Esophagus muscularis mucosa (tissue), 4 donors: Measurements from ENCODE around the gene SNAPC4. TPM values are rescaled to one million over a fixed set of nuclear protein-coding genes. Genes with fewer than 3 reads are reported as not detected.

Experiments
- DNase-seq: peaks from one replicate; pipeline ENCODE4 v3.0.0-alpha.2; 2017; ENCODE audit errors: extremely low spot score
- H3K27ac ChIP-seq, 4 donors: fragments of 200-600 bp; sonication (generic); replicated peaks in 1 of 4; 1 replicate in 3 of 4; 2 replicates in 1 of 4; pipeline ENCODE4 v1.5.1; 2016 to 2019; ENCODE audit warnings: mild to moderate bottlenecking in 1 of 4
- H3K27me3 ChIP-seq, 4 donors: fragments of 200-600 bp; sonication (generic); one replicate each; pipeline versions ENCODE4 v1.5.1 to v1.6.0; 2016 to 2019
- H3K36me3 ChIP-seq, 4 donors: fragments of 200-600 bp; sonication (generic); one replicate each; pipeline ENCODE4 v1.5.1; 2016 to 2019
- H3K4me1 ChIP-seq, 4 donors: fragments of 200-600 bp; sonication (generic); one replicate each; pipeline ENCODE4 v1.5.1; 2016 to 2019
- H3K4me3 ChIP-seq, 4 donors: fragments of 200-600 bp; sonication (generic); 1 replicate in 2 of 4; 2 replicates in 2 of 4; pipeline ENCODE4 v1.5.1; 2016 to 2019; ENCODE audit warnings: mild to moderate bottlenecking in 4 of 4, moderate library complexity in 1 of 4
- H3K9me3 ChIP-seq, 4 donors: fragments of 200-600 bp; sonication (generic); 1 replicate in 3 of 4; 2 replicates in 1 of 4; pipeline ENCODE4 v1.5.1; 2016 to 2019
- EP300 ChIP-seq: sonication (generic); formaldehyde crosslinking; IDR thresholded peaks from one replicate; pipeline ENCODE4 v1.6.1; 2017; ENCODE audit warnings: antibody characterized with exemption
- POLR2A ChIP-seq: fragments of 450-650 bp; IDR thresholded peaks from one replicate; pipeline ENCODE4 v1.6.1; 2017; ENCODE audit warnings: antibody characterized with exemption, moderate library complexity, mild to moderate bottlenecking, low read depth
- POLR2AphosphoS5 ChIP-seq, 2 donors: sonication (generic); formaldehyde crosslinking; IDR thresholded peaks; one replicate each; pipeline ENCODE4 v1.6.1; 2017; ENCODE audit warnings: antibody characterized with exemption in 2 of 2
- WGBS: methylation state at CpG from one replicate; pipeline ENCODE4 v1.1.5; 2018; 5-methylcytosine and 5-hydroxymethylcytosine counted together
- intact Hi-C: fragments of 100-400 bp; cut with DNase I; formaldehyde crosslinking; loops from one replicate; pipeline ENCODE4 v1.15.1; 2023
- total RNA-seq, 4 donors: library from RNA; depleted of rRNA; stranded (reverse); fragments of >200 nt; gene quantifications; one replicate each; pipeline versions ENCODE4 v1.1.0 to v1.2.1, GENCODE V29; 2016
- TF ChIP-seq, protein P1 (sequence below), 3 experiments: fragments of 200-600 bp in 2 of 3; fragments of 450-650 bp in 1 of 3; sonication (generic) in 2 of 3; IDR thresholded peaks; one replicate each; pipeline ENCODE4 v1.5.1; 2017 to 2019; ENCODE audit warnings: antibody characterized with exemption in 3 of 3, mild to moderate bottlenecking in 2 of 3, moderate library complexity in 1 of 3

Gene SNAPC4
- total RNA-seq, 4 donors from 2014 or later = 3.3 to 8.4 (median 4.9) TPM

DNA sequence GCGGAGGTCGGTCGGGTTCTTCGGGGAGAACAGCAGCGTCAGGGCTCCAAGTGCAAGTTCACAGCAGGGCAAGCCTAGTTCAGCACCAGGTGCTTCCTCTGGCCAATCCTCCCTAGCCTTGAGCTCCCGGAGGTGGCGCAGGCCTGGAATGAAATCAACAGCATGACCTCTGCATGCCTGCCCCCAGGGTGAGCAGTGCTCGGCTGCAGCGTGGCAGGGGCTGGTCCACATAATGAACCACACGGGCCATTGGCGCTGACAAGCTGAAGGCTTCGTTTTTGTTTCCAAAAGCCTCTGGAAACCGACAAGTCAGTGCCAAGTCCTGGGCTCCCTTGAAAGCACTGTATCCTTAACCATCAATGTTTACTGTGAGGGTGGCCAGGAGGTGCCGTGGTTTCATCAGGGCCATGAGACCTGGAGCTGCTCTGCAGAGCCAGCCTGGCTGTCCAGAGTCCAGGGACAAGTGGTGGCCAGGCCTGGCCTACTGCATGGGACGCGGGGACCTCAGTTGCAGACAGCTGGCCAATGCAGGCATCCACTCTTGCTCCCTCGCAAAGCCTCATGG lies 41.8 kb upstream of the SNAPC4 start:
- intact Hi-C loops = no loop called here
- Histone ChIP-seq H3K27me3 (no peaks in the 10 kb centered on the region), H3K36me3 (peaks cover 46 to 68% (median 64%) of the 10 kb centered on the region in 4 donors), H3K4me3 (no peak overlapping the region), H3K9me3 (no peaks in the 10 kb centered on the region), H3K4me1 (peaks cover 27 to 36% (median 32%) of the 10 kb centered on the region in 4 donors), H3K27ac (no peak overlapping the region)
- 85% methylated on average over 15 of the region's 17 CpGs for WGBS
- no peak for TF ChIP-seq POLR2AphosphoS5 (IDR thresholded peaks at IDR 0.05)
- TF ChIP-seq POLR2A = no peak
- TF ChIP-seq, protein P1, sequence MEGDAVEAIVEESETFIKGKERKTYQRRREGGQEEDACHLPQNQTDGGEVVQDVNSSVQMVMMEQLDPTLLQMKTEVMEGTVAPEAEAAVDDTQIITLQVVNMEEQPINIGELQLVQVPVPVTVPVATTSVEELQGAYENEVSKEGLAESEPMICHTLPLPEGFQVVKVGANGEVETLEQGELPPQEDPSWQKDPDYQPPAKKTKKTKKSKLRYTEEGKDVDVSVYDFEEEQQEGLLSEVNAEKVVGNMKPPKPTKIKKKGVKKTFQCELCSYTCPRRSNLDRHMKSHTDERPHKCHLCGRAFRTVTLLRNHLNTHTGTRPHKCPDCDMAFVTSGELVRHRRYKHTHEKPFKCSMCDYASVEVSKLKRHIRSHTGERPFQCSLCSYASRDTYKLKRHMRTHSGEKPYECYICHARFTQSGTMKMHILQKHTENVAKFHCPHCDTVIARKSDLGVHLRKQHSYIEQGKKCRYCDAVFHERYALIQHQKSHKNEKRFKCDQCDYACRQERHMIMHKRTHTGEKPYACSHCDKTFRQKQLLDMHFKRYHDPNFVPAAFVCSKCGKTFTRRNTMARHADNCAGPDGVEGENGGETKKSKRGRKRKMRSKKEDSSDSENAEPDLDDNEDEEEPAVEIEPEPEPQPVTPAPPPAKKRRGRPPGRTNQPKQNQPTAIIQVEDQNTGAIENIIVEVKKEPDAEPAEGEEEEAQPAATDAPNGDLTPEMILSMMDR (IDR thresholded peaks at IDR 0.05) = no peak
- TF ChIP-seq EP300 = no peak
- no peak for DNase-seq

DNA sequence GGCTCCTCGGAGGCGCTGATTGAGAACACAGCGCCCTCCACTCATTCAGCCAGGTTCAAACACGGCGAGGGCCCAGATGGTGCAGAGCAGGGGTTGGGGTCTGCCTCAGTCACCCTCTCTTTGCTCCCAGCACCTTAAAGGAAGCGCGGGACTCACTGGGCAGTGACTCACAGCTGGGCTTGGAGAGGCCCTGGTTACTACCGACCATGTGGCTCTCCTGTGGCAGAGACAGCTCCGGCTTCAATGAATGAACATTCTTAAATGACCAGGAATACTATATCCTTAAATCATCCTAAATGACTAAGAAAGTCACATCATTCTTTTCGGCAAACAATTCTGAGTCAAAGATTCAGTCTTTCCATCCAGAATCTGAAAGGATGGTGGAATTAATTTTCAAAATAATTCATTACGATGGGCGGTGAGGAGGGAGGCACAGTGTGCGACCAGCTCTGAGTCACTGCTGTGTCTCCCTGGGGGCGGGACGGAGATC lies 41.3 kb upstream of the SNAPC4 start:
- Histone ChIP-seq H3K27me3 (no peaks in the 10 kb centered on the region), H3K27ac (peak overlapping the region in 1 of 4 donors; percentile 86), H3K4me3 (no peak overlapping the region), H3K4me1 (peaks cover 33 to 41% (median 38%) of the 10 kb centered on the region in 4 donors), H3K36me3 (peaks cover 40 to 68% (median 63%) of the 10 kb centered on the region in 4 donors), H3K9me3 (no peaks in the 10 kb centered on the region)
- intact Hi-C loops = no loop called here
- no peak for DNase-seq
- TF ChIP-seq POLR2AphosphoS5 (IDR thresholded peaks at IDR 0.05) = no peak
- TF ChIP-seq, protein P1 (IDR thresholded peaks at IDR 0.05) = no peak
- WGBS = 91% methylated on average over 11 of the region's 15 CpGs

DNA sequence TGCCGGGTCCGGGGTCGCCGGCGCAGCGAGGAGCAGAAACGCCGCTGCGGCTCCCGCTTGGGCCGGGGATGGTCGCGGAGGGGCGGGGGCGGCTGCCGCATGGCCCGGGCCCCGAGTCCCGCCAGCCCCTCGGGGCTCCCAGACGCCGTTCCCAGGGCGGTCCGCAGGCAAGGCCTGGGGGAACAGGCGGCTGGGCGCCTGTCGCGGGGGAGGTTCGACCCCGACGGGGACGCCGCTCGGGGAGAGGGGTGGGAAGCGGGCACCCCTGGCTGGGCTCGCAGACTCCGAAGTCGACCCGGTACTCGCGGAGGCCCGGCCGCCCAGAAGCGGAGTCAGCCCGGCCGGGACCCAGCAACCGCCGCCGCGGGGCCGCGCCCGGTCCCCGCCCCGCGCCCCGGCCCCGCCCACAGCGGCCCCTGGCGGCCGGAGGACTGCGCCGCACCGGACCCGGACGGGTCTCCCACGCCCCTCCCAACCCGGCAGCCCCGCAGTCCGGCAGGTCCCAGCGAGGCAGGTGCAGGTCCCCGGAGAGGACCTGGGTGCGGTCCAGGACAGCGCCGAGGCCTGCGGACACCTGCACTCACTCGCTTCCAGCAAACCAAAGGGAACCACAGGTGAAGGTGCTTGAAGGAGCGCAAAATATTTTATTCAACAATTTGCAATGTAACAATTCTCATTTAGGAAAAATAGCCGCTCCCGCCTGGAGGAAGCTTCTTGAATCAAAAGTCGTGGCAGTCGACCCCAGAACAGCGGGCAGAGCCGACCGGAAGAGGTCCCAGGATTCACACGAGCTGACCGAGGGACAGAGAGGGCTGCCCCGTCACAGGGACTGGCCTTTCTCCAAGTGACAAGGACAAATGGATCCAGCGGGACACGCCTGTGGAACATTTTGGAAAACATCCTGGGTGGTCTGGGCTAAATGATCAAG lies 39.8 kb upstream of the SNAPC4 start, which contains the start of gene INPP5E:
INPP5E (minus strand) TSS at position 365 of the 928 bp plus-strand sequence. CDS start 426 bp downstream, outside the sequence.
- H3K27me3 ChIP-seq = no peaks in the 10 kb centered on the region
- TF ChIP-seq, protein P1 (IDR thresholded peaks at IDR 0.05) = peak; percentile 67 to 90 (median 80)
- no peak for TF ChIP-seq EP300
- peak in 1 of 2 donors; percentile 52 for TF ChIP-seq POLR2AphosphoS5 (IDR thresholded peaks at IDR 0.05)
- intact Hi-C loops = loop anchor here (5.0 kb wide), 1 partner anchor 38 kb away; no protein-coding TSS in a partner anchor
- H3K36me3 ChIP-seq = peaks cover 28 to 68% (median 57%) of the 10 kb centered on the region in 4 donors
- no peak for DNase-seq
- peaks cover 33 to 54% (median 41%) of the 10 kb centered on the region in 4 donors for H3K4me1 ChIP-seq
- H3K27ac ChIP-seq = peak within 1 kb of the TSS; percentile 80 to 86 (median 80)
- 7% methylated on average over 13 of the region's 90 CpGs for whole genome bisulfite sequencing
- no peaks in the 10 kb centered on the region for H3K9me3 ChIP-seq
- H3K4me3 ChIP-seq = peak within 1 kb of the TSS; percentile 78 to 99 (median 92)

DNA sequence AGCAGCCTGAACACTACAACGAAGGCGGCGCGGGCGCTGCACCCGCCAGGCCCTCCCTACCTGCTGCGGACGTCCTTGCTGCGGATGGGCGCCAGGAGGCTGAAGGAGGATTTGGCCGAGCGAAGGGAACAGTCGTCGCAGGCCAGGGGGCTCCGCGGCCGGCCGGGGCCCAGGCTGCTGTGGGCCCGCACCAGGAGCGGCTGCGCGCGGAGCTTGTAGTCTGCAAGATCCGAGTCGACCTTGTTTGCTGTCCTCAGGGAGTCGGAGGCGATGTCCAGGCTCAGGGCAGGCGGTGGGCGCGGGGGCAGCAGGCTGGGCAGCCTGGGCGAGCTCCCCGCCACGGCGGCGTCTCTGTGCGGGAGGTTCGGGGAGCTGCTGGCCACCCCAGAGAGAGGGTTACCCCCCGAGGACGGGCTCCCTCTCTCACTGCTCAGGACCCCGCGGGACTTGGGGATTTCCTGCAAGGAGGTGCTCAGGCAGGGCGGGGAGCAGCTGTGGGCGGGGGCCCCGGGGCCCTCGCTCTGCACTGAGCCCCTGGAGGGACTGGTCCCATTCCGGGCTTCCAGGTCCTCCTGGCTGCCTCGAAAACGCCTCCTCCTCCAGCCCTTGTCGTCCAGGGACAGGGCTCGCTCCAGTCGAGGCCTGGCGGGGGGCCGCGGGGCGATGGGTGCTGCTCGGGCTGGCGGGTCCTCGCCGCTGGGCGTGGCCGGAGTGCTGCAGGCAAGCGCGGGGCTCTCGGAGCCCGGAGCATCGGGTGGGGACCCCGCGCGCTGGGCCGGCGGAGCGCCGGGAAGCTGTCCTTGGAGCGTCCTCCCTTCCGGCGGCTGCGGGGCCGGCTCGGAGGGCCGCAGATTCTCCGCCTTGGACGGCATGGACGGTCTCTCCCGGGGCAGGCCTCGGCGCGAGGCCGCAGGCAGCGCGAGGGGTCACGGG lies 38.8 kb upstream of the SNAPC4 start:
- peaks cover 33 to 59% (median 41%) of the 10 kb centered on the region in 4 donors for H3K4me1 ChIP-seq
- H3K4me3 ChIP-seq = peak overlapping the region; percentile 78 to 99 (median 92)
- H3K27ac ChIP-seq = peak overlapping the region; percentile 80 to 86 (median 80)
- no peaks in the 10 kb centered on the region for H3K27me3 ChIP-seq
- WGBS = under 1% methylated on average over 23 of the region's 91 CpGs
- intact Hi-C loops = loop anchor here (5.0 kb wide), 1 partner anchor 38 kb away; no protein-coding TSS in a partner anchor
- no peak for TF ChIP-seq EP300
- TF ChIP-seq POLR2AphosphoS5 (IDR thresholded peaks at IDR 0.05) = no peak
- TF ChIP-seq, protein P1 (IDR thresholded peaks at IDR 0.05) = no peak
- no peak for TF ChIP-seq POLR2A
- H3K36me3 ChIP-seq = peaks cover 28 to 68% (median 55%) of the 10 kb centered on the region in 4 donors
- H3K9me3 ChIP-seq = no peaks in the 10 kb centered on the region
- no peak for DNase-seq
